Measurements from ENCODE around the gene IL13RA2. TPM values are rescaled to one million over a fixed set of nuclear protein-coding genes. Genes with fewer than 3 reads are reported as not detected.

Gene IL13RA2
- total RNA-seq, 1 donor from 2014 or later: 1.5 TPM

- ATAC-seq: no peak
- intact Hi-C loops (cut with DNase I): no loop called here
- DNase-seq (ENCODE audit: low spot score): no peak
Measured at GRCh38 chrX:115013705-115014104, 3.7 kb downstream of the IL13RA2 start.

DNA sequence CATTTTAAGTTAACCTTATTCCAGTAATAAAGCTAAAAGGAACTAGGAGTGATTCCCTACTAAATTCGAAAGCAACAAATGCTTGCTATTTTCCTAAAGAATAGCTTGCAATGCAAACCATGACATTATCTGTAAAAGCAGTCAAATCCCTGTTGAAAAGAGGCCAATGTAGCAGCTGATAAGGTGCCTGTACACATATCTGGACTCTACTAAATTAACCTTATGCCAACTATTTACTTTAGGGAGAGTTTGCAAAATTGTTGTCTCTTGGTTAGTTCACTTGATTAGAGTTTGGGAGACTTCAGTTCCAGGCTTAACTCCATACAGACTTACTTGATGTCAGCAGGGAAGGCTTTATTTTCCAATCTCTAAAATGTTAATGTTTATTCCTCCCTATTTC, 6.0 kb downstream of the IL13RA2 start:
- DNase-seq (ENCODE audit: low spot score): no peak
- ATAC-seq: no peak
- intact Hi-C loops (cut with DNase I): no loop called here

DNA sequence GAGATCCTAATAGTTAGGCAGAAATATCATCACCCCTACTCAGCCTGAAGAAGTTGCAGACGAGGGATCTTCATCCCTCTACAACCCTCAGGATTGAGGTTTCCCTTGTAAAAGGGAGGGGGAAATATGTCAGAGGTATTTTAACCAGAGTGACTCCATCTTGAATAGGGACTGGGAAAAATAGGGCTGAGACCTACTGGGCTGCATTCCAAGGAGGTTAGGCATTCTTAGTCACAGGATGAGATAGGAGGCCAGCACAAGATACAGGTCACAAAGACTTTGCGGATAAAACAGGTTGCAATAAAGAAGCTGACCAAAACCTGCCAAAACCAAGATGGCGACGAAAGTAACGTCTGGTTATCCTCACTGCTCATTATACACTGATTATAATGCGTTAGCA, 17.5 kb downstream of the IL13RA2 start:
- ATAC-seq: no peak
- DNase-seq (ENCODE audit: low spot score): no peak
- intact Hi-C loops (cut with DNase I): no loop called here

DNA sequence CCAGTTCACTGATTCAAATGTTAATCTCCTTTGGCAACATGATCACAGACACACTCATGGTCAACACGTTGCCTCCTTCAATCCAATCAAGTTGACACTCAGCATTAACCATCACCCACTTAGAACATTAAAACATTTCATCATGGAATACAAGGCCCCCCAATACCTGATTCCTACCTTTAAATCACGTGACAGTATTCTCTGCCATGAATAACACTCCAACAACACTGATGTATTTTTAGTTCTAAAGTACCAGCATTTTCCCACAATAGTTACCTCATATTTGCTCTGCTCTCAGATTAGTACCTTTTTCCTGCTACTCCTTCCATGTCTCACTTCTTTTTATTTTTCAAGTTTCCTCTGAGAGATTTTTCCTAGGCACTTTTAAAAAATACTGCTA, 19.6 kb downstream of the IL13RA2 start:
- DNase-seq (ENCODE audit: low spot score) (no peak), ATAC-seq (no peak)
- intact Hi-C loops (cut with DNase I): no loop called here

DNA sequence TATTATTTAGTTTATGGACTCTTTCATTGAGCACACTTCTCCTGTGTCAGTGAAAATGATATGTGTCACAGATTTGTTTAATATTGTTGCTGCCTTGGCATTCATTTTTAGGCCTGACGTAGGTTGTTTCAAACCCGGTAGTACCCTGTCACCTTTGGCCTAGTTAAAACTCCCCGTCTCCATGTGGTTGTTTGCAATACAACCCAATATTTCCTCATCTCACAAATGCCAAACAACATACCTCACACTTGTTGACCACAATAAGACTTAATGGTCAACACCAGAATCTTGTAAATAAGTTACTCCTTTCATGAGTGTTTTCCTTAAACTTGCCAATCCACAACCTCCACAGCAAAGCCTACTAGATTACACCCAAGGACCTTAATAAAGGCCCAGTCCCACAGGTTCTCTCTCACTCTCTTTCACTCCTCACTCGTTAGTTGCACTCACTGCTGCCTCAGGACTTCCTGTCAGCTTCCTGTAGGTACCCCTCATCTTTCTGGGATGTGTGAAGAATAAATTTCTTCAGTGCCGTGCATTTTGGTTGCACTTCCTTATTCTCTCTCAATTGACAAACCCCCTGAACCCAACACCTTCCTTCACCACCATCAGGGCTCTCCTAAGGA, 31.3 kb downstream of the IL13RA2 start:
- DNase-seq (ENCODE audit: low spot score) (no peak), ATAC-seq (no peak)
- intact Hi-C loops (cut with DNase I): no loop called here

GRCh38 chrX:114976292-114976691, 41.1 kb downstream of the IL13RA2 start:
- no peak for ATAC-seq
- DNase-seq (ENCODE audit: low spot score): no peak
- intact Hi-C loops (cut with DNase I): no loop called here

DNA sequence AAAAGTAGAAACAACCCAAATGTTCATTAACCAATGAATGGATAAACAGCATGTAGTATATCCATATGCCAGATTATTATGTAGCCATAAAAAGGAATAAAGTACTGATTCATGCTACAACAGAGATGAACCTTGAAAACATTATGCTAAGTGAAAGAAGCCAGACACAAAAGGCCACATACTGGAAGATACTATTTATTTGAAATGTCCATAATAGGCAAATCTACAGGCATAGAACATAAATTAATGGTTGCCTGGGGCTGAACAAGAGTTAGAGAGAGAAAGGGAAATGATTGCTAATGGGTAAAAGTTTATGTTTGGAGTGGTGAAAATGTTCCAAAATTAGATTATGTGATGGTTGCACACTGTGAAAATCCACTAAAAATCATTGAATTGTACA, 44.4 kb downstream of the IL13RA2 start:
- intact Hi-C loops (cut with DNase I): no loop called here
- ATAC-seq (no peak), DNase-seq (ENCODE audit: low spot score) (no peak)

DNA sequence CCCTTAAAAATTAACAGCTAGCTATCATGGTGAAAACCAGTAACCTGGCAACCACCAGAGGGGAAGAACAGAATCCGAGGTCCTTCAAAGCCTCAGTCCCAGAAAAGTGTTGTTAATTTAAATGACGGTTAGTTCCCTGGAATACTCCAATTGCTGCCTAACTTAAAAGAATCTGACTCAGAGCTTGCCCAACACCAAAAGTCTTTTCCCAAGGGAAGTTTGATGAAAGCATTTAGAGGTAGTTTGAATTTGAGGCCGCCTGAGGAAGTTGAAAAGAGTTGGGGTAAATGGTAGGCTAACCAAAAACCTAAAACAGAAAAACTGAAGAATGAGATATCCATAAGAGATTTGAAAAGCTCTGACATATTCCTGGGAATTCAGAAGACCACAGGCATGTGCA, 46.6 kb downstream of the IL13RA2 start:
- intact Hi-C loops (cut with DNase I): no loop called here
- DNase-seq (ENCODE audit: low spot score) (no peak), ATAC-seq (no peak)

GRCh38 chrX:114964374-114964773, 53.0 kb downstream of the IL13RA2 start:
- ATAC-seq (no peak), DNase-seq (ENCODE audit: low spot score) (no peak)
- intact Hi-C loops (cut with DNase I): no loop called here

- ATAC-seq: no peak
- no peak for DNase-seq (ENCODE audit: low spot score)
- intact Hi-C loops (cut with DNase I): no loop called here
Measured at GRCh38 chrX:114962209-114962608, 55.2 kb downstream of the IL13RA2 start.

DNA sequence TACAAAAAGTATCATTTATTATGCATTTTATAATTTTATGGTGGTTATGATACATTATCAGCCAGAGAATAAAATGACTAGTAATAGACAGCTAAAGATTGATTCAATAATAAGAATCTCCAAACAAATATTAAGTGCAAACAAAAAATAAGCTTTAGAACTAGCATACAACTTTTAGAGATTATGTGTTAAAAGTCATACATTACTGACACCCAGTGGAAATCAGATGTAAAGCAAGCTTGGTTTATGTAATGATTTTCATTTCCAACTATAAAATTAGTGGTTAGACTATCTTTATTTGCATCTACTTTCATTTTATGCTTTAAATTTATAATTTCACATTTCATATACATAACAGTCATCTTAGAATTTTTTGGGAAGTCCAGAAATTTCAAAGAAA, 57.7 kb downstream of the IL13RA2 start:
- intact Hi-C loops (cut with DNase I): no loop called here
- ATAC-seq (no peak), DNase-seq (ENCODE audit: low spot score) (no peak)

Other genes starting within 250 kb of the IL13RA2 start
- not detected for gene RBMXL3, start 171.8 kb upstream of the IL13RA2 start, total RNA-seq
- 5.9 TPM for gene LRCH2, start 216.5 kb upstream of the IL13RA2 start, total RNA-seq

All from sciatic nerve (tissue), 2 donors.